ENCODE measurements around the gene CTNNAL1. TPM values are rescaled to one million over a fixed set of nuclear protein-coding genes. Genes with fewer than 3 reads are reported as not detected.

Gene CTNNAL1
- total RNA-seq, 1 experiment from 2014 or later = 85.6 TPM

GRCh38 chr9:108933718-108934322 lies 79.5 kb downstream of the CTNNAL1 start, which contains the start of gene ELP1:
Gene ELP1 (minus strand): TSS chr9:108934124. CDS start chr9:108931146, 2,978 bp downstream.
- peaks cover 24% of the 10 kb centered on the region for H3K4me1 Mint-ChIP-seq (ENCODE audit: insufficient read depth, unreplicated experiment)
- intact Hi-C loops (cut with micrococcal nuclease) = loop anchor here (1.0 to 2.0 kb wide), 2 partner anchors 84 to 387 kb away; partner anchors contain the start of gene EPB41L4B
- ChIA-PET POLR2A (interaction anchor here (0.7 to 1.4 kb wide), 10 partner anchors 12 to 1606 kb away, joined by 3 to 5 read pairs (median 4); no protein-coding TSS in a partner anchor), CTCF (interaction anchor here (0.7 to 1.9 kb wide), 6 partner anchors 18 to 389 kb away, joined by 3 to 5 read pairs (median 3); no protein-coding TSS in a partner anchor)
- H3K27ac Mint-ChIP-seq (ENCODE audit: low read depth, unreplicated experiment) = peak within 1 kb of the TSS; percentile 93
- no peaks in the 10 kb centered on the region for H3K9me3 Mint-ChIP-seq (ENCODE audit: unreplicated experiment)
- BruUV-seq (replicated peaks) = no TSS peak
- peaks cover 48% of the 10 kb centered on the region for H3K36me3 Mint-ChIP-seq (ENCODE audit: insufficient read depth, unreplicated experiment)
- no peaks in the 10 kb centered on the region for H3K27me3 Mint-ChIP-seq (ENCODE audit: insufficient read depth, unreplicated experiment)
- DNase-seq (ENCODE audit: unreplicated experiment) = peak; percentile 94
- peak; percentile 6 for TF ChIP-seq CTCF (IDR thresholded peaks at IDR 0.05; ENCODE audit: unreplicated experiment)
- peak within 1 kb of the TSS; percentile 98 for H3K4me3 Mint-ChIP-seq (ENCODE audit: unreplicated experiment)

- Mint-ChIP-seq H3K4me3 (ENCODE audit: unreplicated experiment) (peak overlapping the region; percentile 98), H3K27me3 (ENCODE audit: insufficient read depth, unreplicated experiment) (no peaks in the 10 kb centered on the region), H3K36me3 (ENCODE audit: insufficient read depth, unreplicated experiment) (peaks cover 48% of the 10 kb centered on the region), H3K27ac (ENCODE audit: low read depth, unreplicated experiment) (peak overlapping the region; percentile 93), H3K4me1 (ENCODE audit: insufficient read depth, unreplicated experiment) (peaks cover 24% of the 10 kb centered on the region), H3K9me3 (ENCODE audit: unreplicated experiment) (no peaks in the 10 kb centered on the region)
- CTCF ChIA-PET = interaction anchor here (0.6 to 1.9 kb wide), 2 partner anchors 9 to 21 kb away, joined by 3 to 4 read pairs; no protein-coding TSS in a partner anchor
- POLR2A ChIA-PET = interaction anchor here (0.7 to 1.3 kb wide), 4 partner anchors 97 to 1606 kb away, joined by 3 to 4 read pairs (median 3); no protein-coding TSS in a partner anchor
- peak; percentile 5 for DNase-seq (ENCODE audit: unreplicated experiment)
- intact Hi-C loops (cut with micrococcal nuclease) = loop anchor here (1.0 kb wide), 1 partner anchor 83 kb away; no protein-coding TSS in a partner anchor
- BruUV-seq (replicated peaks) = no TSS peak
- no peak for TF ChIP-seq CTCF (IDR thresholded peaks at IDR 0.05; ENCODE audit: unreplicated experiment)
These were observed 80.0 kb downstream of the CTNNAL1 start for GRCh38 chr9:108933231-108933717.

GRCh38 chr9:108928386-108928785 lies 84.9 kb downstream of the CTNNAL1 start:
- Mint-ChIP-seq H3K4me3 (ENCODE audit: unreplicated experiment) (no peak overlapping the region), H3K9me3 (ENCODE audit: unreplicated experiment) (no peaks in the 10 kb centered on the region), H3K27ac (ENCODE audit: low read depth, unreplicated experiment) (no peak overlapping the region), H3K4me1 (ENCODE audit: insufficient read depth, unreplicated experiment) (peaks cover 14% of the 10 kb centered on the region), H3K27me3 (ENCODE audit: insufficient read depth, unreplicated experiment) (no peaks in the 10 kb centered on the region), H3K36me3 (ENCODE audit: insufficient read depth, unreplicated experiment) (peaks cover 75% of the 10 kb centered on the region)
- intact Hi-C loops (cut with micrococcal nuclease) = no loop called here
- TF ChIP-seq CTCF (IDR thresholded peaks at IDR 0.05; ENCODE audit: unreplicated experiment) = no peak
- no TSS peak for BruUV-seq (replicated peaks)
- CTCF ChIA-PET = interaction anchor here (0.6 kb wide), 1 partner anchor 83 kb away, joined by 5 read pairs; no protein-coding TSS in a partner anchor
- POLR2A ChIA-PET = interaction anchor here (0.8 kb wide), 1 partner anchor 9 kb away, joined by 3 read pairs; no protein-coding TSS in a partner anchor
- DNase-seq (ENCODE audit: unreplicated experiment) = no peak

GRCh38 chr9:108924466-108924865 lies 88.8 kb downstream of the CTNNAL1 start:
- ChIA-PET POLR2A (no interaction called here), CTCF (interaction anchor here (0.7 kb wide), 1 partner anchor 8 kb away, joined by 3 read pairs; no protein-coding TSS in a partner anchor)
- intact Hi-C loops (cut with micrococcal nuclease) = no loop called here
- no peak for DNase-seq (ENCODE audit: unreplicated experiment)
- H3K9me3 Mint-ChIP-seq (ENCODE audit: unreplicated experiment) = no peaks in the 10 kb centered on the region
- H3K4me1 Mint-ChIP-seq (ENCODE audit: insufficient read depth, unreplicated experiment) = no peaks in the 10 kb centered on the region
- H3K27ac Mint-ChIP-seq (ENCODE audit: low read depth, unreplicated experiment) = peak overlapping the region; percentile 13
- peaks cover 90% of the 10 kb centered on the region for H3K36me3 Mint-ChIP-seq (ENCODE audit: insufficient read depth, unreplicated experiment)
- no peak overlapping the region for H3K4me3 Mint-ChIP-seq (ENCODE audit: unreplicated experiment)
- TF ChIP-seq CTCF (IDR thresholded peaks at IDR 0.05; ENCODE audit: unreplicated experiment) = no peak
- BruUV-seq (replicated peaks) = no TSS peak
- H3K27me3 Mint-ChIP-seq (ENCODE audit: insufficient read depth, unreplicated experiment) = no peaks in the 10 kb centered on the region
